Peyer's patch (tissue), 4 donors: ENCODE measurements around the gene RSPRY1.

ENCODE experiments used
- CTCF ChIP-seq, 6 experiments: fragments of 450-650 bp in 4 of 6; fragments of 200-600 bp in 2 of 6; sonication (generic) in 1 of 6; IDR thresholded peaks; one replicate each; pipeline ENCODE4 v1.5.1; 2017 to 2019; ENCODE audit warnings: antibody characterized with exemption in 6 of 6, mild to moderate bottlenecking in 3 of 6, moderate library complexity in 1 of 6
- POLR2A ChIP-seq, 2 donors: fragments of 450-650 bp; IDR thresholded peaks; one replicate each; pipeline ENCODE4 v1.5.1; 2017; ENCODE audit warnings: antibody characterized with exemption in 2 of 2, mild to moderate bottlenecking in 2 of 2, moderate library complexity in 2 of 2

- no peak for TF ChIP-seq CTCF (IDR thresholded peaks at IDR 0.05)
- no peak for TF ChIP-seq POLR2A (IDR thresholded peaks at IDR 0.05)
These were observed 16.2 kb downstream of the RSPRY1 start for GRCh38 chr16:57202095-57202886.
